ENCODE data around the gene C4orf50.

C4orf50 gene

DNA sequence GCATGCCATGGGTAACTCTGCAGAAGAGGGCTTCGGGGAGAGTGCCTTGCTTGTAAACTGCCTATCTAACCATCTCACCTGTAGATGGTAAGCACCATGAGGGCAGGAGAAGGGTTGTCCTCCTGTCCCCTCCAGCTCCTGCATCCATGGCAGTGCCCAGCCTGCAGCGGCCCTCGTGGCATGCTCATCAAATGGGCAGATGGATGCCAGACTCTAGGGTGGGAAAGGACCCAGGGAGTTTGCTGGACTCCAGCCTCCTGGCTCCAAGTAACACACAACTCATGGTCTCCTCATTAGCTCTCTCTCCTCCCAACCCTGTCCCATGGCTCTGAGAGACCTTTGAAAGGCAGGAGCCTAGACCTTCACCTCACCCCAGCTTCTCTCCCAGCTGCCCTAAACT, 95.7 kb downstream of the C4orf50 start:
- Histone ChIP-seq H3K4me2 (ENCODE audit: low read depth, low read length, poor library complexity, severe bottlenecking) (no peak overlapping the region), H3K9me2 (replicated peaks; ENCODE audit: insufficient read depth, low read length) (no peaks in the 10 kb centered on the region), H3K27ac (ENCODE audit: low read depth, low read length) (no peak overlapping the region), H3F3A (ENCODE audit: insufficient read depth) (no peaks in the 10 kb centered on the region), H3K27me3 (ENCODE audit: low read length) (no peaks in the 10 kb centered on the region), H3K9ac (ENCODE audit: low read length) (no peak overlapping the region), H3K4me3 (ENCODE audit: insufficient read depth, low read length, poor library complexity, severe bottlenecking) (no peak overlapping the region), H3K36me3 (ENCODE audit: low read length) (no peaks in the 10 kb centered on the region), H3K9me3 (ENCODE audit: insufficient read depth, low read length) (no peaks in the 10 kb centered on the region), H3K79me2 (ENCODE audit: insufficient read depth, low read length) (no peaks in the 10 kb centered on the region), H4K20me1 (ENCODE audit: low read depth, low read length) (no peaks in the 10 kb centered on the region), H2AFZ (ENCODE audit: low read depth, low read length, severe bottlenecking) (no peak overlapping the region)
- TF ChIP-seq, protein P1, sequence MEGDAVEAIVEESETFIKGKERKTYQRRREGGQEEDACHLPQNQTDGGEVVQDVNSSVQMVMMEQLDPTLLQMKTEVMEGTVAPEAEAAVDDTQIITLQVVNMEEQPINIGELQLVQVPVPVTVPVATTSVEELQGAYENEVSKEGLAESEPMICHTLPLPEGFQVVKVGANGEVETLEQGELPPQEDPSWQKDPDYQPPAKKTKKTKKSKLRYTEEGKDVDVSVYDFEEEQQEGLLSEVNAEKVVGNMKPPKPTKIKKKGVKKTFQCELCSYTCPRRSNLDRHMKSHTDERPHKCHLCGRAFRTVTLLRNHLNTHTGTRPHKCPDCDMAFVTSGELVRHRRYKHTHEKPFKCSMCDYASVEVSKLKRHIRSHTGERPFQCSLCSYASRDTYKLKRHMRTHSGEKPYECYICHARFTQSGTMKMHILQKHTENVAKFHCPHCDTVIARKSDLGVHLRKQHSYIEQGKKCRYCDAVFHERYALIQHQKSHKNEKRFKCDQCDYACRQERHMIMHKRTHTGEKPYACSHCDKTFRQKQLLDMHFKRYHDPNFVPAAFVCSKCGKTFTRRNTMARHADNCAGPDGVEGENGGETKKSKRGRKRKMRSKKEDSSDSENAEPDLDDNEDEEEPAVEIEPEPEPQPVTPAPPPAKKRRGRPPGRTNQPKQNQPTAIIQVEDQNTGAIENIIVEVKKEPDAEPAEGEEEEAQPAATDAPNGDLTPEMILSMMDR (IDR thresholded peaks at IDR 0.05; ENCODE audit: insufficient read depth, low read length, poor library complexity, severe bottlenecking), result no peak
- no peak for TF ChIP-seq EZH2phosphoT487 (conservative IDR thresholded peaks at IDR 0.05; ENCODE audit: low read length)

DNA sequence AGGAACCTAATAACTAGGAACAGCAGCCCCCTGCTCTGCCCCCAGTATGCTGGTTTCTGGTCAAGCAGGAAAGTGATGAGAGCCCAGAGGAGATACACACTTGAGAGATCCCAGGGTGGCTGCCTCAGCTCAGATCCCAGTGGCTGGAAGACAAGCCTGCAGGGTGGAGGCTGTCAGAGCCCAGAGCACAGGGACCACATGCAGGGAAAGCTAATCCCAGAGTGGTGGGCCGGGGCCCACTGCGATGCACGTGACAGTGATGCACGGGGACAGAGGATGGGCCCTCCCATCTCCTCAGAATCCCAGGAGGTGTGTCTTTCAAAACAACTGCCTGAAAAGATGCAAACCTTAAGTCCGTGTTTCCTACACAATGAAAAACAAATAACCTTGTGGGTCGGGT, 96.2 kb downstream of the C4orf50 start:
- H3K9me2 ChIP-seq (replicated peaks; ENCODE audit: insufficient read depth, low read length), result no peaks in the 10 kb centered on the region
- no peak overlapping the region for H3K27ac ChIP-seq (ENCODE audit: low read depth, low read length)
- H3F3A ChIP-seq (ENCODE audit: insufficient read depth), result no peaks in the 10 kb centered on the region
- H3K79me2 ChIP-seq (ENCODE audit: insufficient read depth, low read length), result no peaks in the 10 kb centered on the region
- H2AFZ ChIP-seq (ENCODE audit: low read depth, low read length, severe bottlenecking), result no peak overlapping the region
- TF ChIP-seq EZH2phosphoT487 (conservative IDR thresholded peaks at IDR 0.05; ENCODE audit: low read length), result no peak
- TF ChIP-seq, protein P1 (IDR thresholded peaks at IDR 0.05; ENCODE audit: insufficient read depth, low read length, poor library complexity, severe bottlenecking), result no peak
- no peak overlapping the region for H3K4me3 ChIP-seq (ENCODE audit: insufficient read depth, low read length, poor library complexity, severe bottlenecking)
- H3K4me2 ChIP-seq (ENCODE audit: low read depth, low read length, poor library complexity, severe bottlenecking), result no peak overlapping the region
- H3K9me3 ChIP-seq (ENCODE audit: insufficient read depth, low read length), result no peaks in the 10 kb centered on the region
- no peaks in the 10 kb centered on the region for H4K20me1 ChIP-seq (ENCODE audit: low read depth, low read length)
- H3K36me3 ChIP-seq (ENCODE audit: low read length), result no peaks in the 10 kb centered on the region
- no peaks in the 10 kb centered on the region for H3K27me3 ChIP-seq (ENCODE audit: low read length)
- H3K9ac ChIP-seq (ENCODE audit: low read length), result no peak overlapping the region

DNA sequence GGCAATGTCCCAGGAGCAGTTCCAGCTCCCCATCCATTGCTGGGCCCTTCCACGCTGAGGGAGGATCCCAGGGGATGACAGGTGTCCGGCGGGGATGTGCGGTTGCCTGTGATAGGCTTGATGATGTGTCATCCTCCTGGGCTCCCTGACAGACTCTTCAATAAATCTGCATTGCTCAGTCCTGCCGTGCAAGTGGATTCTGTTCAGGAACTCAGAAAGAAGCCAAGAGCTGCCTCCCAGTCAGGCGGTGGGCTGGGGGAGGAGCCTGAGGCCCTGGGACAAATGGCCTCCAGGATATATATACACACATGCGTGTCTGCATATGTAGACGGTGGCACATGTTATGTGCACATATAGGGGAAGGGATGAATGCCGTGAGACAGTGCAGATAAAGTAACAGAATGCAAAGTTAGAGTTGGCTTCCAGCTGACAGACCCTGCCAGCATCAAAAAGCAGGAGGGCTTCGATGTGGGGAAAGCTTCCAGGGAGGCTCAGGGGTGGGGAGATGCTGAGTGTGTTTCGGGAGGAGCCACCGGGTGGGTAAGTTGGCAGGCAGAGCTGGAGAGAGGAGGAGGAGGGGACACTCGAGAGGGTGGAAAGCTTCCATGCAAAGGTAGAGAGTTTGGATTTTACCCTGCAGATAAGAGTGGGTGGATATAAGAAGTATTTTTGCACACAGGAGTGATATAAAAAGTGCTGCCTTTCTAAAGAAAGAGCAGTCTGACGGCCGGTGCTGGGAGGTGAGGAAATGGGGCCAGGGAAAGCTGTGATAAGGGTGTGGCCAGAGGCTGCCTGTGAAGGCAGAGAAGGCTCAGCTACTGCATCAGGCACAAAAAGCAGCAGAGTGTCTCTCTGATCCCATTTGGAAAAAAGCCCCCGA, 96.9 kb downstream of the C4orf50 start:
- no peaks in the 10 kb centered on the region for H3K79me2 ChIP-seq (ENCODE audit: insufficient read depth, low read length)
- H3K9me3 ChIP-seq (ENCODE audit: insufficient read depth, low read length), result no peaks in the 10 kb centered on the region
- H3K4me2 ChIP-seq (ENCODE audit: low read depth, low read length, poor library complexity, severe bottlenecking), result no peak overlapping the region
- TF ChIP-seq, protein P1 (IDR thresholded peaks at IDR 0.05; ENCODE audit: insufficient read depth, low read length, poor library complexity, severe bottlenecking), result no peak
- TF ChIP-seq EZH2phosphoT487 (conservative IDR thresholded peaks at IDR 0.05; ENCODE audit: low read length), result no peak
- no peaks in the 10 kb centered on the region for H3K9me2 ChIP-seq (replicated peaks; ENCODE audit: insufficient read depth, low read length)
- H3K27me3 ChIP-seq (ENCODE audit: low read length), result no peaks in the 10 kb centered on the region
- no peaks in the 10 kb centered on the region for H4K20me1 ChIP-seq (ENCODE audit: low read depth, low read length)
- no peak overlapping the region for H3K27ac ChIP-seq (ENCODE audit: low read depth, low read length)
- H3K4me3 ChIP-seq (ENCODE audit: insufficient read depth, low read length, poor library complexity, severe bottlenecking), result no peak overlapping the region
- H3F3A ChIP-seq (ENCODE audit: insufficient read depth), result no peaks in the 10 kb centered on the region
- H2AFZ ChIP-seq (ENCODE audit: low read depth, low read length, severe bottlenecking), result no peak overlapping the region
- no peaks in the 10 kb centered on the region for H3K36me3 ChIP-seq (ENCODE audit: low read length)
- no peak overlapping the region for H3K9ac ChIP-seq (ENCODE audit: low read length)

Measured in SU-DHL-6 (cell line).